ENCODE measurements around the gene DDR1. TPM values are rescaled to one million over a fixed set of nuclear protein-coding genes. Genes with fewer than 3 reads are reported as not detected.

DDR1 gene
- total RNA-seq, 1 donor from 2014 or later: 80.9 TPM

GRCh38 chr6:30894381-30894780 lies 10.1 kb downstream of the DDR1 start:
- intact Hi-C loops (cut with DNase I): no loop called here
- Histone ChIP-seq H3K4me3 (no peak overlapping the region), H3K36me3 (peaks cover 82% of the 10 kb centered on the region), H3K4me1 (no peaks in the 10 kb centered on the region), H3K27me3 (ENCODE audit: low read depth) (no peaks in the 10 kb centered on the region), H3K27ac (no peak overlapping the region), H3K9me3 (no peaks in the 10 kb centered on the region)
- no peak for TF ChIP-seq CTCF (IDR thresholded peaks at IDR 0.05)
- ATAC-seq: no peak
- peak; percentile 30 for DNase-seq

GRCh38 chr6:30894935-30895334 lies 10.6 kb downstream of the DDR1 start:
- no peaks in the 10 kb centered on the region for H3K4me1 ChIP-seq
- ATAC-seq: no peak
- no peak overlapping the region for H3K27ac ChIP-seq
- no peak for DNase-seq
- TF ChIP-seq CTCF (IDR thresholded peaks at IDR 0.05): no peak
- no peaks in the 10 kb centered on the region for H3K27me3 ChIP-seq (ENCODE audit: low read depth)
- H3K9me3 ChIP-seq: no peaks in the 10 kb centered on the region
- H3K36me3 ChIP-seq: peaks cover 78% of the 10 kb centered on the region
- intact Hi-C loops (cut with DNase I): no loop called here
- no peak overlapping the region for H3K4me3 ChIP-seq

GRCh38 chr6:30895343-30895742 lies 11.0 kb downstream of the DDR1 start:
- ATAC-seq (no peak), DNase-seq (no peak)
- H3K27me3 ChIP-seq (ENCODE audit: low read depth): no peaks in the 10 kb centered on the region
- H3K4me1 ChIP-seq: no peaks in the 10 kb centered on the region
- H3K27ac ChIP-seq: no peak overlapping the region
- no peaks in the 10 kb centered on the region for H3K9me3 ChIP-seq
- peaks cover 74% of the 10 kb centered on the region for H3K36me3 ChIP-seq
- TF ChIP-seq CTCF (IDR thresholded peaks at IDR 0.05): no peak
- no peak overlapping the region for H3K4me3 ChIP-seq
- intact Hi-C loops (cut with DNase I): no loop called here

GRCh38 chr6:30896541-30896940 lies 12.2 kb downstream of the DDR1 start:
- peaks cover 67% of the 10 kb centered on the region for H3K36me3 ChIP-seq
- intact Hi-C loops (cut with DNase I): no loop called here
- H3K27ac ChIP-seq: no peak overlapping the region
- ATAC-seq (no peak), DNase-seq (peak; percentile 28)
- no peak for TF ChIP-seq CTCF (IDR thresholded peaks at IDR 0.05)
- no peaks in the 10 kb centered on the region for H3K4me1 ChIP-seq
- no peaks in the 10 kb centered on the region for H3K9me3 ChIP-seq
- H3K4me3 ChIP-seq: no peak overlapping the region
- no peaks in the 10 kb centered on the region for H3K27me3 ChIP-seq (ENCODE audit: low read depth)

- no peak for TF ChIP-seq CTCF (IDR thresholded peaks at IDR 0.05)
- H3K4me1 ChIP-seq: no peaks in the 10 kb centered on the region
- H3K27ac ChIP-seq: no peak overlapping the region
- H3K27me3 ChIP-seq (ENCODE audit: low read depth): no peaks in the 10 kb centered on the region
- intact Hi-C loops (cut with DNase I): no loop called here
- H3K36me3 ChIP-seq: peaks cover 57% of the 10 kb centered on the region
- no peaks in the 10 kb centered on the region for H3K9me3 ChIP-seq
- ATAC-seq (no peak), DNase-seq (peak; percentile 34)
- H3K4me3 ChIP-seq: no peak overlapping the region
These were observed 13.6 kb downstream of the DDR1 start for GRCh38 chr6:30897882-30898281.

All from lower lobe of right lung (tissue), 2 donors.